CD14-positive monocyte (primary cell): ENCODE results near the gene KLHL8. TPM values are rescaled to one million over a fixed set of nuclear protein-coding genes. Genes with fewer than 3 reads are reported as not detected.

Experiments
- DNase-seq, 3 donors: peaks; one replicate each; pipeline ENCODE4 v3.0.0-alpha.2; 2011 to 2022
- H2AFZ ChIP-seq: 2 replicates; pipeline ENCODE4 v1.6.0; 2012; ENCODE audit warnings: mild to moderate bottlenecking, low read depth, low read length, inconsistent platforms; ENCODE audit not compliant: insufficient read depth, poor library complexity, severe bottlenecking
- H3K27ac ChIP-seq, 2 donors: 1 replicate in 1 of 2; 2 replicates in 1 of 2; pipeline ENCODE4 v1.5.1; 2012 to 2013; ENCODE audit warnings: low read length in 2 of 2, control low read depth in 1 of 2, inconsistent platforms in 1 of 2, low read depth in 1 of 2, mild to moderate bottlenecking in 1 of 2
- H3K27me3 ChIP-seq, 2 donors: one replicate each; pipeline versions ENCODE4 v1.6.0 to v1.6.1; 2011 to 2013; ENCODE audit warnings: low read length in 2 of 2; ENCODE audit not compliant: control insufficient read depth in 2 of 2, insufficient read depth in 2 of 2
- H3K36me3 ChIP-seq, 2 donors: replicated peaks in 1 of 2; 1 replicate in 1 of 2; 2 replicates in 1 of 2; pipeline versions ENCODE4 v1.5.1 to v1.6.1; 2012 to 2013; ENCODE audit warnings: low read length in 2 of 2, control low read depth in 1 of 2, inconsistent platforms in 1 of 2, mild to moderate bottlenecking in 1 of 2; ENCODE audit not compliant: insufficient read depth in 2 of 2, control insufficient read depth in 1 of 2
- H3K4me1 ChIP-seq, 2 donors: 1 replicate in 1 of 2; 2 replicates in 1 of 2; pipeline versions ENCODE4 v1.5.1 to v1.6.1; 2012 to 2013; ENCODE audit warnings: low read length in 2 of 2, control low read depth in 1 of 2, inconsistent platforms in 1 of 2, mild to moderate bottlenecking in 1 of 2, moderate library complexity in 1 of 2; ENCODE audit not compliant: insufficient read depth in 2 of 2, control insufficient read depth in 1 of 2
- H3K4me2 ChIP-seq: replicated peaks from 2 replicates; pipeline ENCODE3; 2012; ENCODE audit warnings: low read length, moderate library complexity, mild to moderate bottlenecking; ENCODE audit not compliant: poor library complexity, severe bottlenecking; ENCODE audit errors: extremely low read depth
- H3K4me3 ChIP-seq, 3 experiments: fragments of 200-600 bp in 1 of 3; sonication (generic) in 1 of 3; replicated peaks in 1 of 3; 1 replicate in 2 of 3; 2 replicates in 1 of 3; pipeline ENCODE4 v1.5.1; 2011 to 2013; ENCODE audit warnings: low read length in 3 of 3, mild to moderate bottlenecking in 3 of 3, control low read depth in 2 of 3, low read depth in 2 of 3, inconsistent platforms in 1 of 3, moderate library complexity in 1 of 3
- H3K79me2 ChIP-seq: 2 replicates; pipeline ENCODE4 v1.6.0; 2012; ENCODE audit warnings: mild to moderate bottlenecking, control low read depth, inconsistent platforms, low read length, moderate library complexity; ENCODE audit not compliant: insufficient read depth
- H3K9ac ChIP-seq: 2 replicates; pipeline ENCODE4 v1.6.0; 2017; ENCODE audit warnings: low read length, mild to moderate bottlenecking; ENCODE audit not compliant: insufficient read depth, poor library complexity, severe bottlenecking
- H3K9me3 ChIP-seq, 2 donors: replicated peaks in 1 of 2; 1 replicate in 1 of 2; 2 replicates in 1 of 2; pipeline versions ENCODE4 v1.5.1 to v1.6.1; 2012 to 2013; ENCODE audit warnings: low read length in 2 of 2, control low read depth in 1 of 2; ENCODE audit not compliant: control insufficient read depth in 1 of 2, insufficient read depth in 1 of 2
- H4K20me1 ChIP-seq: 2 replicates; pipeline ENCODE4 v1.6.0; 2012; ENCODE audit warnings: mild to moderate bottlenecking, low read length, control low read depth, moderate library complexity; ENCODE audit not compliant: insufficient read depth
- H3K27ac Mint-ChIP-seq, 7 donors: one replicate each; pipeline ENCODE4 v1.8.0; 2020; ENCODE audit warnings: mild to moderate bottlenecking in 7 of 7, mixed read lengths in 7 of 7, moderate library complexity in 6 of 7, inconsistent platforms in 2 of 7
- H3K27me3 Mint-ChIP-seq, 3 donors: one replicate each; pipeline ENCODE4 v1.8.0; 2021 to 2022; ENCODE audit warnings: low read depth in 3 of 3, mild to moderate bottlenecking in 3 of 3, mixed read lengths in 3 of 3, moderate library complexity in 3 of 3, inconsistent platforms in 1 of 3
- H3K36me3 Mint-ChIP-seq, 2 donors: one replicate each; pipeline ENCODE4 v1.8.0; 2020; ENCODE audit warnings: mixed read lengths in 2 of 2, inconsistent platforms in 1 of 2, mild to moderate bottlenecking in 1 of 2
- H3K4me1 Mint-ChIP-seq: one replicate; pipeline ENCODE4 v1.8.0; 2020; ENCODE audit warnings: mild to moderate bottlenecking, mixed read lengths
- H3K4me3 Mint-ChIP-seq, 2 donors: one replicate each; pipeline ENCODE4 v1.8.0; 2020; ENCODE audit warnings: mild to moderate bottlenecking in 2 of 2, mixed read lengths in 2 of 2, moderate library complexity in 1 of 2
- H3K9me3 Mint-ChIP-seq, 7 donors: one replicate each; pipeline ENCODE4 v1.8.0; 2020 to 2022; ENCODE audit warnings: mixed read lengths in 7 of 7, mild to moderate bottlenecking in 6 of 7, moderate library complexity in 6 of 7, inconsistent platforms in 2 of 7
- CTCF ChIP-seq: fragments of 200-600 bp; IDR thresholded peaks from one replicate; pipeline ENCODE4 v1.8.0; 2022; ENCODE audit warnings: antibody characterized with exemption, mild to moderate bottlenecking
- WGBS: methylation state at CpG from one replicate; pipeline ENCODE4 v1.1.5; 2013; ENCODE audit warnings: missing lambda C conversion rate; ENCODE audit not compliant: insufficient coverage; 5-methylcytosine and 5-hydroxymethylcytosine counted together
- intact Hi-C, 2 donors: fragments of 100-400 bp; cut with micrococcal nuclease; formaldehyde crosslinking; loops; one replicate each; pipeline versions ENCODE4 v1.15.0 to v1.15.1; 2023
- polyA plus RNA-seq, 3 donors: library from polyadenylated mRNA; depleted of rRNA in 1 of 3; unstranded in 2 of 3; stranded (reverse) in 1 of 3; fragments of 300-500 nt in 2 of 3; fragments of >200 nt in 1 of 3; fragmentation: Illumina TruSeq in 2 of 3; gene quantifications; 1 replicate in 2 of 3; 2 replicates in 1 of 3; pipeline ENCODE4 v1.2.3, GENCODE V29; 2012 to 2021

Gene KLHL8
- polyA plus RNA-seq, 3 donors: 7.5 to 28.6 (median 23.7) TPM

GRCh38 chr4:87117051-87117731 lies 103.2 kb downstream of the KLHL8 start:
- no peak overlapping the region for H3K9ac ChIP-seq
- Mint-ChIP-seq H3K9me3 (no peaks in the 10 kb centered on the region), H3K27me3 (no peaks in the 10 kb centered on the region), H3K27ac (peak overlapping the region in 2 of 7 donors; percentile 26 to 56), H3K4me1 (peaks cover 18% of the 10 kb centered on the region), H3K36me3 (peaks cover 68 to 81% of the 10 kb centered on the region in 2 donors), H3K4me3 (no peak overlapping the region)
- no peak overlapping the region for H3K27ac ChIP-seq
- peaks cover 48% of the 10 kb centered on the region for H4K20me1 ChIP-seq
- no peak for TF ChIP-seq CTCF
- peaks cover 11% of the 10 kb centered on the region for H3K79me2 ChIP-seq
- no peaks in the 10 kb centered on the region for H3K27me3 ChIP-seq
- H3K4me2 ChIP-seq: no peak overlapping the region
- no peak overlapping the region for H3K4me3 ChIP-seq
- intact Hi-C loops: no loop called here
- no peak overlapping the region for H2AFZ ChIP-seq
- no peaks in the 10 kb centered on the region for H3K9me3 ChIP-seq
- no peaks in the 10 kb centered on the region for H3K4me1 ChIP-seq
- DNase-seq: no peak
- peaks cover 65 to 91% of the 10 kb centered on the region in 2 donors for H3K36me3 ChIP-seq
- WGBS: 98% methylated on average over 5 of the region's 8 CpGs

- no peak overlapping the region for H3K27ac Mint-ChIP-seq
Observed at GRCh38 chr4:87116231-87116630, 104.2 kb downstream of the KLHL8 start.

More at GRCh38 chr4:87116231-87116630, 104.2 kb downstream of the KLHL8 start:
- Histone ChIP-seq H3K27ac (no peak overlapping the region), H3K27me3 (no peaks in the 10 kb centered on the region), H3K4me2 (no peak overlapping the region), H3K9ac (no peak overlapping the region), H2AFZ (no peak overlapping the region), H3K9me3 (no peaks in the 10 kb centered on the region), H3K79me2 (peaks cover 11% of the 10 kb centered on the region), H3K4me3 (no peak overlapping the region), H4K20me1 (peaks cover 39% of the 10 kb centered on the region), H3K36me3 (peaks cover 72 to 100% of the 10 kb centered on the region in 2 donors), H3K4me1 (no peaks in the 10 kb centered on the region)
- DNase-seq: no peak
- WGBS: 100% methylated on average over 1 of the region's 1 CpG
- intact Hi-C loops: no loop called here
- Mint-ChIP-seq H3K4me1 (peaks cover 9% of the 10 kb centered on the region), H3K9me3 (no peaks in the 10 kb centered on the region), H3K27me3 (no peaks in the 10 kb centered on the region), H3K4me3 (no peak overlapping the region), H3K36me3 (peaks cover 75 to 90% of the 10 kb centered on the region in 2 donors)
- TF ChIP-seq CTCF: no peak
